HG02642 (cell line): Measurements from ENCODE around the gene PSMF1.
"Not testable (repeated sequence)": the region's sequence is repeated elsewhere in the genome, so short reads cannot be mapped to it uniquely, and the experiment has no call there.

Source experiments
- ATAC-seq: cut with Tn5 transposase; IDR thresholded peaks from one replicate; pipeline ENCODE4 v1.9.1; 2021; ENCODE audit warnings: mild to moderate bottlenecking; ENCODE audit not compliant: unreplicated experiment, poor library complexity

PSMF1 gene

GRCh38 chr20:1121429-1121828 lies 3.0 kb downstream of the PSMF1 start:
- no peak for ATAC-seq

GRCh38 chr20:1122388-1123315 lies 4.2 kb downstream of the PSMF1 start:
- no peak for ATAC-seq

- no peak for ATAC-seq
These were observed 5.3 kb downstream of the PSMF1 start for GRCh38 chr20:1123666-1124065.

GRCh38 chr20:1124421-1124820 lies 6.0 kb downstream of the PSMF1 start:
- no peak for ATAC-seq

- ATAC-seq = no peak
These were observed 6.9 kb downstream of the PSMF1 start for GRCh38 chr20:1125277-1125676.

- ATAC-seq = no peak
These were observed 9.4 kb downstream of the PSMF1 start for GRCh38 chr20:1127840-1128239.

- no peak for ATAC-seq
These were observed 11.8 kb downstream of the PSMF1 start for GRCh38 chr20:1130058-1130694.

- no peak for ATAC-seq
These were observed 12.4 kb downstream of the PSMF1 start for GRCh38 chr20:1130847-1131246.

GRCh38 chr20:1131354-1131753 lies 13.0 kb downstream of the PSMF1 start:
- ATAC-seq = no peak

GRCh38 chr20:1134355-1134754 lies 16.0 kb downstream of the PSMF1 start:
- ATAC-seq = no peak

- no peak for ATAC-seq
These were observed 16.4 kb downstream of the PSMF1 start for GRCh38 chr20:1134836-1135235.

GRCh38 chr20:1137236-1137635 lies 18.8 kb downstream of the PSMF1 start:
- no peak for ATAC-seq

- ATAC-seq = no peak
These were observed 26.2 kb downstream of the PSMF1 start for GRCh38 chr20:1144401-1145172.

- no peak for ATAC-seq
These were observed 28.6 kb downstream of the PSMF1 start for GRCh38 chr20:1146957-1147356.

GRCh38 chr20:1149812-1150211 lies 31.4 kb downstream of the PSMF1 start:
- ATAC-seq = not testable (repeated sequence)

- ATAC-seq = no peak
These were observed 31.8 kb downstream of the PSMF1 start for GRCh38 chr20:1150218-1150617.

- no peak for ATAC-seq
These were observed 32.6 kb downstream of the PSMF1 start for GRCh38 chr20:1150968-1151367.

GRCh38 chr20:1154226-1154625 lies 35.8 kb downstream of the PSMF1 start:
- ATAC-seq = no peak

- ATAC-seq = no peak
These were observed 36.3 kb downstream of the PSMF1 start for GRCh38 chr20:1154691-1155090.

- ATAC-seq = no peak
These were observed 36.9 kb downstream of the PSMF1 start for GRCh38 chr20:1155342-1155741.

- no peak for ATAC-seq
These were observed 42.1 kb downstream of the PSMF1 start for GRCh38 chr20:1160496-1160895.
